ENCODE measurements around the gene HLA-DPA1.

HLA-DPA1 gene

DNA sequence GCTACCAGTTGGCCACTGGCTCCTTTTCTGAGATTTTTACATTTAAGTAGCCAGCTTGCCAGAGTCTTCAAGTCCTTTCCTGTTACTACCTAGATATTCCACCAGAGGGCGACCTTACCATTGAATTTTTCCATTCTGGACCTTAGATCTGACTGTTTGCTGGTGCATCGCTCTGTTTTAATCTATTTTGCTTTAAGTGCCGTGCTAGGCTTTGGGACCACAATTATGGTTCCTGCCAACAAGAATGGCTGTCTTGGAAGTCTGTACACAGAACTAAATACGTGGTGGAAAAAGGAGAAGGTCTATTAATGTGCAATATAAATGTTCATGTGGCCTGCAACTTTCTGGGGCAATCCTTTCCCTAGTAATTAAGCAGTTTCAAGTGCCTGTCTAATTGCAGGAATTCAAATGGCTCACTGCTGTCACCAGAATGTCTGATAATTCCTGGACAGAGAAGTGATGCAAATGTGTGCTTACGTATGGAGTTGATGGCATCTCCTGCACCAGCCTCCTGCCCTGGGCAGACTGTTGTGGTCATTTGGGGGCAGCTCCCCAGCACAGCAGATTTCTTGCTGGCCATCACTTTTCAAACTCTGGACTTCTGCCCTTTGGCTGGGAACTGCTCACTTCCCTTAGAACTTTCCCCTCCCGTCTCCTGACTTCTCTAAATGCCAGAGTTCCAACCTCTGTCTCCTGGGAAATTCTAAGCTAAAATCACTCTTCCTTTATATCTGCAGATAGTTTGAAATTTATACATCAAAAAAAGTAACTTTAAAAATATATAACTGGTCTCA lies 58.4 kb downstream of the HLA-DPA1 start:
- peak; percentile 68 for DNase-seq

Data from stimulated activated CD4-positive, alpha-beta T cell treated with anti-CD3 and anti-CD28 coated beads, Interleukin-4, amount 100 ng/mL, for 24 hours (primary cell).